Measurements from ENCODE around the gene KCNMB1. TPM values are rescaled to one million over a fixed set of nuclear protein-coding genes. Genes with fewer than 3 reads are reported as not detected.

Gene KCNMB1
- total and polyA plus RNA-seq, 11 donors = 0.25 to 3.7 (median 1.0) TPM

DNA sequence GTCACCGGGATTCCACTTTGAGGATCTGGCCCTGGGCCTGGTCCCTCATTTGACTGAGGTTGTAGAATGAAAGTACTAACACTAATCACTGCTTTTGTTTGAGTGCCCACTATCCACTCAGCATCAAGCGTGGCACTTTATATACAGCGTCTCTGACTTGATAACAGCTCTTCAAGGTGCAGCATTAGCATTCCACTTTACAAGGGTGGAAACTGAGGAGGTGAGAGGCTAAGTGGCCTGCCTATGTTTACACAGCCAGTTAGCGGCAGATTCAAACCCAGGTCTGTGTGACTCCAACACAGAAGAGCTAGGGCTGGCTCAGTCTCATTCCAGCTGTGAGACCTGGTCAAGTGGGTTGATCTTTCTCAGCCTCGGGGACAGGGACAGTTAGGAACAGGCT, 5.9 kb downstream of the KCNMB1 start:
- H3K4me1 ChIP-seq = peaks cover 0 to 6% (median 0%) of the 10 kb centered on the region in 12 donors
- ATAC-seq (no peak), DNase-seq (no peak)
- H3K27me3 ChIP-seq = no peaks in the 10 kb centered on the region
- no peaks in the 10 kb centered on the region for H3K9me3 ChIP-seq
- intact Hi-C loops (cut with DNase I) = no loop called here
- 81 to 83% (median 81%) methylated on average over 5 of the region's 5 CpGs for WGBS, 4 donors
- H3K27ac ChIP-seq = peak overlapping the region in 1 of 12 donors; percentile 88
- no peak for TF ChIP-seq POLR2A (IDR thresholded peaks at IDR 0.05)
- TF ChIP-seq, protein P1, sequence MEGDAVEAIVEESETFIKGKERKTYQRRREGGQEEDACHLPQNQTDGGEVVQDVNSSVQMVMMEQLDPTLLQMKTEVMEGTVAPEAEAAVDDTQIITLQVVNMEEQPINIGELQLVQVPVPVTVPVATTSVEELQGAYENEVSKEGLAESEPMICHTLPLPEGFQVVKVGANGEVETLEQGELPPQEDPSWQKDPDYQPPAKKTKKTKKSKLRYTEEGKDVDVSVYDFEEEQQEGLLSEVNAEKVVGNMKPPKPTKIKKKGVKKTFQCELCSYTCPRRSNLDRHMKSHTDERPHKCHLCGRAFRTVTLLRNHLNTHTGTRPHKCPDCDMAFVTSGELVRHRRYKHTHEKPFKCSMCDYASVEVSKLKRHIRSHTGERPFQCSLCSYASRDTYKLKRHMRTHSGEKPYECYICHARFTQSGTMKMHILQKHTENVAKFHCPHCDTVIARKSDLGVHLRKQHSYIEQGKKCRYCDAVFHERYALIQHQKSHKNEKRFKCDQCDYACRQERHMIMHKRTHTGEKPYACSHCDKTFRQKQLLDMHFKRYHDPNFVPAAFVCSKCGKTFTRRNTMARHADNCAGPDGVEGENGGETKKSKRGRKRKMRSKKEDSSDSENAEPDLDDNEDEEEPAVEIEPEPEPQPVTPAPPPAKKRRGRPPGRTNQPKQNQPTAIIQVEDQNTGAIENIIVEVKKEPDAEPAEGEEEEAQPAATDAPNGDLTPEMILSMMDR (IDR thresholded peaks at IDR 0.05) = no peak
- no peak overlapping the region for H3K4me3 ChIP-seq
- no peaks in the 10 kb centered on the region for H3K36me3 ChIP-seq

DNA sequence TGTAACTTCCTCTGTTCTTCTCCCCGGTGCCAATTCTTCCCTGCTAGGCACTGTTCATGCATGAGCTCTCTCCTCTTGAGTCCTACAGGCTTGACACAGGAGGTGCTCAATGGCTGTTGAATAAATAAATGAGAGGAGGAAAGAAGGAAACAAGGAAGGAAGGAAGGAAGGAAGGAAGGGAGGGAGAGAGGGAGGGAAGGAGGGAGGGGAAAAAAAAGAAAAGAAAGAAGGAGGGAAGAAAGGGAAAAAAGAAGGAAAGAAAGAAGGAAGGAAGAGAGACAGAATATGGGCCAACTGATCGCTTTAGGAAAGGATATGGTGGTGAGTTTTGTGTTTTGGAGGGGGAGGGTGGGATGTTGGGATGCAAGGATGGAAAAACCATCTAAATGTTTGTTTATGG, 6.4 kb downstream of the KCNMB1 start:
- intact Hi-C loops (cut with DNase I) = no loop called here
- no peak for ATAC-seq
- no peak for DNase-seq
- no peaks in the 10 kb centered on the region for H3K9me3 ChIP-seq
- TF ChIP-seq, protein P1 (IDR thresholded peaks at IDR 0.05) = no peak
- no peak for TF ChIP-seq POLR2A (IDR thresholded peaks at IDR 0.05)
- peaks cover 0 to 1% (median 0%) of the 10 kb centered on the region in 12 donors for H3K4me1 ChIP-seq
- no peaks in the 10 kb centered on the region for H3K36me3 ChIP-seq
- H3K4me3 ChIP-seq = no peak overlapping the region
- peak overlapping the region in 1 of 12 donors; percentile 88 for H3K27ac ChIP-seq
- 68 to 83% (median 75%) methylated on average over 2 of the region's 2 CpGs for WGBS, 4 donors
- no peaks in the 10 kb centered on the region for H3K27me3 ChIP-seq

DNA sequence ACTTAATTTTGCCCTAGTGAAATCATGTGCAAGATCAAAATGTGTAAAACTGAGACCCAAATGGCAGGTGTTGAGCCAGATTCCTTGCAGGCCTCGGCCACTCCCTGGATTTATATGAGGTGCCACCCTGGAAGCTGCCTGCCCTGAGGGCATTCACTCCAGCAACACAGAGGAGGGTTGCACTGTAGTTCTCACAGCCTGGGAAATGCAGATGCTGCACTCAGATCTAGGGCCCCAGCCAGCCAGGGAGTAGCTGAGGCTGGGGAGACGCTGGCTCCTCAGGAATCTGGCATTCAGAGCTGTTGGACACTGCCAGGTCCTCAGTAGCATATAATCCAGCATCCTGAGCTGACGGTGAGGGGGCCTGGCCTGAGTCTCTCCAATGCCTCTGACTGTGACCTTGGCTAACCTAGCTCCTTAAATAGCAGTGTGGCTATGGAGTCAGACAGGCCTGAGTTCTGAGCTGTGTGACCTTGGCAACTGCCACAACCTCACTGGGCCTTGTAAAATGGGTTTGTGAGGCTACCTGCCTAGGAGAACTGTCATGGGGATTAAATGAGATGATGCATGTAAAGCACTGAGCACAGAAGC, 8.7 kb downstream of the KCNMB1 start:
- H3K4me1 ChIP-seq = no peaks in the 10 kb centered on the region
- ATAC-seq = peak in 3 of 4 donors; percentile 28 to 66 (median 58)
- no peaks in the 10 kb centered on the region for H3K36me3 ChIP-seq
- no peak overlapping the region for H3K4me3 ChIP-seq
- intact Hi-C loops (cut with DNase I) = no loop called here
- TF ChIP-seq, protein P1 (IDR thresholded peaks at IDR 0.05) = no peak
- no peak for TF ChIP-seq POLR2A (IDR thresholded peaks at IDR 0.05)
- 64 to 89% (median 71%) methylated on average over 2 to 3 of the region's 3 CpGs for WGBS, 4 donors
- DNase-seq = no peak
- no peaks in the 10 kb centered on the region for H3K27me3 ChIP-seq
- H3K9me3 ChIP-seq = peaks cover 0 to 4% (median 0%) of the 10 kb centered on the region in 12 donors
- H3K27ac ChIP-seq = no peak overlapping the region

DNA sequence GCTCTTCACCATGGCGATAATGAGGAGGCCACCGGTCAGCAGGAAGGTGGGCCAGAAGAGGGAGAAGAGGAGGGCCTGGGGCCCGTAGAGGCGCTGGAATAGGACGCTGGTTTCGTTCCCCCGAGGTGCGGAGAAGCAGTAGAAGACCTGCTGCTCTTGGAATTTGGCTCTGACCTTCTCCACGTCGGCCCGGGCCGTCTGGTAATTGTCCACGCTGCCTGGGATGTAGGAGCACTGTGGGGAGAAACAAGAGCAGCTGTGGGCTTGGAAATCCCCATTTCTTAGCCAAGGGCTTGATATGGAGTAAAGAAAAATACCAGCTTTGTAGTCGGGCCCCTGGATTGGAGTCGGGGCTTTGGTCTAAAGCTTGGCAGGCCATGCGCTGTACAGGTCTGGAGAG, 10.4 kb downstream of the KCNMB1 start:
- H3K36me3 ChIP-seq = no peaks in the 10 kb centered on the region
- H3K9me3 ChIP-seq = peaks cover 0 to 4% (median 0%) of the 10 kb centered on the region in 12 donors
- H3K27me3 ChIP-seq = no peaks in the 10 kb centered on the region
- intact Hi-C loops (cut with DNase I) = no loop called here
- 83 to 94% (median 86%) methylated on average over 15 to 16 of the region's 16 CpGs for WGBS, 4 donors
- H3K4me3 ChIP-seq = no peak overlapping the region
- ATAC-seq = no peak
- no peaks in the 10 kb centered on the region for H3K4me1 ChIP-seq
- DNase-seq = no peak
- peak overlapping the region in 1 of 12 donors; percentile 31 for H3K27ac ChIP-seq
- TF ChIP-seq POLR2A (IDR thresholded peaks at IDR 0.05) = no peak
- TF ChIP-seq, protein P1 (IDR thresholded peaks at IDR 0.05) = no peak
